ENCODE results near the gene RAD21L1.

- TF ChIP-seq YY1 (IDR thresholded peaks at IDR 0.05; ENCODE audit: insufficient read depth, insufficient read length) (no peak), SUZ12 (IDR thresholded peaks at IDR 0.05; ENCODE audit: extremely low read depth, insufficient read depth, insufficient read length) (no peak)
Measured at GRCh38 chr20:1298166-1298565, 72.3 kb downstream of the RAD21L1 start.

Measured in NT2/D1 (cell line).